ENCODE data around the gene TTC13. TPM values are rescaled to one million over a fixed set of nuclear protein-coding genes. Genes with fewer than 3 reads are reported as not detected.

The TTC13 gene
- total RNA-seq, 1 donor from 2014 or later = 20.6 TPM

DNA sequence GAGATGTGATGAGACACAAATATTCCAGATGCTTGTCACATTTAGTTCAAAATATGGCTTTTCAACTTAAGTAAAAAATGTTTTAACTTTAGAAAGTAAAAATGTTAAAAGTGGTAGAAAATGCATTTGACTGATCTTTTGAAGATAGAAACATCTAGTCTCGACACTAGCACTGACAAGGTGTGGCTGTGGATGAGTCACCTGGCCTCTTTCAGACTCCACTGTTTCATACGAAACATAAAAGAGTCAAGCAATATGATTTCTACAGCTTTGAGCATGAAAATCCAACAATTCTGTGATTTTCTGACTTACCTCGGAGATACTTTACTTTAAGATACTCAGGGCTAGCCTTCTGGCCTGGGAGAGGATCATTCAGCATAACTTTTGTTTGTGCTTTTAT, 47.7 kb downstream of the TTC13 start:
- TF ChIP-seq, protein P1, sequence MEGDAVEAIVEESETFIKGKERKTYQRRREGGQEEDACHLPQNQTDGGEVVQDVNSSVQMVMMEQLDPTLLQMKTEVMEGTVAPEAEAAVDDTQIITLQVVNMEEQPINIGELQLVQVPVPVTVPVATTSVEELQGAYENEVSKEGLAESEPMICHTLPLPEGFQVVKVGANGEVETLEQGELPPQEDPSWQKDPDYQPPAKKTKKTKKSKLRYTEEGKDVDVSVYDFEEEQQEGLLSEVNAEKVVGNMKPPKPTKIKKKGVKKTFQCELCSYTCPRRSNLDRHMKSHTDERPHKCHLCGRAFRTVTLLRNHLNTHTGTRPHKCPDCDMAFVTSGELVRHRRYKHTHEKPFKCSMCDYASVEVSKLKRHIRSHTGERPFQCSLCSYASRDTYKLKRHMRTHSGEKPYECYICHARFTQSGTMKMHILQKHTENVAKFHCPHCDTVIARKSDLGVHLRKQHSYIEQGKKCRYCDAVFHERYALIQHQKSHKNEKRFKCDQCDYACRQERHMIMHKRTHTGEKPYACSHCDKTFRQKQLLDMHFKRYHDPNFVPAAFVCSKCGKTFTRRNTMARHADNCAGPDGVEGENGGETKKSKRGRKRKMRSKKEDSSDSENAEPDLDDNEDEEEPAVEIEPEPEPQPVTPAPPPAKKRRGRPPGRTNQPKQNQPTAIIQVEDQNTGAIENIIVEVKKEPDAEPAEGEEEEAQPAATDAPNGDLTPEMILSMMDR (conservative IDR thresholded peaks at IDR 0.05) = no peak
- no peak overlapping the region for H3K4me3 Mint-ChIP-seq
- H3K9me3 Mint-ChIP-seq = no peaks in the 10 kb centered on the region
- no peaks in the 10 kb centered on the region for H3K27me3 Mint-ChIP-seq
- peaks cover 31% of the 10 kb centered on the region for H3K36me3 Mint-ChIP-seq
- no peak for DNase-seq (ENCODE audit: extremely low spot score, unreplicated experiment)
- H3K27ac Mint-ChIP-seq = peak overlapping the region; percentile 64
- H3K4me1 Mint-ChIP-seq (ENCODE audit: unreplicated experiment) = no peaks in the 10 kb centered on the region

DNA sequence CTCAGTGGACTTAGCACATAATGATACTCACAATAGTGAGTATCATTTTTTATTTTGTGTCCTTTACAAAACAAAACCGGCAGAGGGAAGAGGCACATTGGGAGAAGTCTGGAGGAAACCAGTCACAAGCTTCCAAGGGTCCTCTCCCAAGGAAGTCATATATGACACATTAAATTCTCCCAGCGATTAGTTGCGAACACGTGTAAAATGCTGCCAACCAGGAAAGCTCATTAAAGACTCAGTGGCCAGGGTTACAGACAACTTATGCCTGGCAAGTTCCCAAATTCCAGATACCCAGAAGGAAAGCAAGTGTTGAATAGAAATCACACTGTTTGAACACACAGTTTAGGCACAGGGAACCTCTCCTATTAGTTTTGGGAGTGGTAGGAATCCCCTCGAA, 52.5 kb downstream of the TTC13 start:
- Mint-ChIP-seq H3K36me3 (peaks cover 36% of the 10 kb centered on the region), H3K4me3 (no peak overlapping the region), H3K27me3 (no peaks in the 10 kb centered on the region), H3K4me1 (ENCODE audit: unreplicated experiment) (no peaks in the 10 kb centered on the region), H3K27ac (no peak overlapping the region), H3K9me3 (no peaks in the 10 kb centered on the region)
- TF ChIP-seq, protein P1 (conservative IDR thresholded peaks at IDR 0.05) = no peak
- DNase-seq (ENCODE audit: extremely low spot score, unreplicated experiment) = no peak

DNA sequence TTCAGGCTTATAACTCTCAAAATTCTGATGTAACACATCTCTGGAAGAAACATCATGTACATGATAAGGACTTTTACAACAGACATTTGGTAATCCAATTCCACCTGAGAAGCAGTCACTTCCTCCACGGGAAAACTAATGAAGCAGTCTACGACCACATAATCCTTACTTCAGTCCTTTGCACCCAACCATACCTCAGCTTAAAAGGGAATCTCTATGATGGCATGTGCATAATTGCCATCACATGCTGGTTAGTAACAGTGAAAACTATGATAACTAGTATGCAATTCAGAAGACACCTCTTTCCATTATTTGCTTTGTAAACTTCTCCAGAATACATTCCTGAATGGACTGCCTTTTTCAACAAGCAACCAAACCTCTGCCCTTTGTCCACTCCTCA, 53.1 kb downstream of the TTC13 start:
- Mint-ChIP-seq H3K4me1 (ENCODE audit: unreplicated experiment) (no peaks in the 10 kb centered on the region), H3K4me3 (no peak overlapping the region), H3K36me3 (peaks cover 39% of the 10 kb centered on the region), H3K27ac (no peak overlapping the region), H3K9me3 (no peaks in the 10 kb centered on the region), H3K27me3 (no peaks in the 10 kb centered on the region)
- no peak for DNase-seq (ENCODE audit: extremely low spot score, unreplicated experiment)
- TF ChIP-seq, protein P1 (conservative IDR thresholded peaks at IDR 0.05) = no peak

DNA sequence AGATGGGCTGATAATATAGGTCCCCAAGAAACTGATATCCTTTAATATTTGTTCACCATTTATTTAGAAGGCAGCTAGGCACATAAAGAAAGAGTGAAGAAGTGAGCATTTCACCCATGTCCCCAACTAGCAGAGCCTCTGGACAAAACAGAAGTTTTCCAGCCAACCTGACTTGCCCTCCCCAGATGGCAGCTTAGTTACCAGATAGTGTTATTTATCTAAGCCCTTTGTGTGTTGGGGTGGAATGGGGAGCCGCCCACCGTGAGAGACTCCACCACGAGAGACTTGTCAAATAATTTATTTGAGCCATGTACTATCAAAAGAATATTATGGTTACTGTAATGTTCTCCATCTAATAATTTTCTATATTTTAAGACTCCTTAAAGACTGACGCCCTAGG, 55.5 kb downstream of the TTC13 start:
- DNase-seq (ENCODE audit: extremely low spot score, unreplicated experiment) = no peak
- no peak overlapping the region for H3K27ac Mint-ChIP-seq
- TF ChIP-seq, protein P1 (conservative IDR thresholded peaks at IDR 0.05) = no peak
- no peaks in the 10 kb centered on the region for H3K9me3 Mint-ChIP-seq
- no peak overlapping the region for H3K4me3 Mint-ChIP-seq
- H3K27me3 Mint-ChIP-seq = no peaks in the 10 kb centered on the region
- H3K36me3 Mint-ChIP-seq = peaks cover 47% of the 10 kb centered on the region
- H3K4me1 Mint-ChIP-seq (ENCODE audit: unreplicated experiment) = peaks cover 11% of the 10 kb centered on the region

DNA sequence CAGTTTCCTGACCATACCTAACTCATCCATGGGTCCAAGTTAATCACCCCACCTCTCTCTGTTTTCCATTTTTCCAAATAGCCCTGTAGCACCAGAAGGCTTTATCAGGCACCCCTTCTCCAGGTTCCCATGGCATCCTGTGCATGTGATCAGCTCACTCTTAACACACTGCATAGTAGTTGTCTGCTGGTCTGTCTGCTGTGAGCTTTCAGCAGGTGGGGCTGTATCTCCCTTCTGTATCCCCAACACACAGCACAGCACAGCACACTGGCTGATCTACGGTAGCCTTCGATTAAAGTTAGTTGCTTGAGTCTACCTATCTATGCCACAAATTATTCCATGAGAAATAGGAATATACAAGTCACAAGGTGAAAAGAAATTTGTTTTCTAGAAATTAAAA, 56.0 kb downstream of the TTC13 start:
- peaks cover 11% of the 10 kb centered on the region for H3K4me1 Mint-ChIP-seq (ENCODE audit: unreplicated experiment)
- no peak overlapping the region for H3K27ac Mint-ChIP-seq
- no peak for DNase-seq (ENCODE audit: extremely low spot score, unreplicated experiment)
- no peaks in the 10 kb centered on the region for H3K9me3 Mint-ChIP-seq
- no peak overlapping the region for H3K4me3 Mint-ChIP-seq
- H3K27me3 Mint-ChIP-seq = no peaks in the 10 kb centered on the region
- H3K36me3 Mint-ChIP-seq = peaks cover 44% of the 10 kb centered on the region
- TF ChIP-seq, protein P1 (conservative IDR thresholded peaks at IDR 0.05) = no peak

DNA sequence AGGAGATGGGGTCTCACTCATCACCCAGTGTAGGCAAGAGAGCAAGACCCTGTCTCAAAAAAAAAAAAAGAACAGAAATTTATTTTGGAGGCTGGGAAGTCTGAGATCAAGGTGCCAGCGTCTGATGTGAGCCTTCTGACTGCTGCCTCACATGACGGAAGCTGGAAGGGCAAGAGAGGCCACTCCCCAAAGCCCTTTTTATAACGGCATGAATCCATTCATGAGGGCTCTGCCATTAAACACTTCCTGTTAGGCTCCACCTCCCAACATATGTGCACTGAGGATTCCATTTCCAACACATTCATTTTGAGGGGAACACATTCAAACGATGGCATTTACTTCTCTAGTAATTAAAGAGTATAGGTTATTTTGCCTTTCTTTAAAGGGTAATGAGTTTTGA, 59.5 kb downstream of the TTC13 start:
- no peak for DNase-seq (ENCODE audit: extremely low spot score, unreplicated experiment)
- H3K4me1 Mint-ChIP-seq (ENCODE audit: unreplicated experiment) = peaks cover 11% of the 10 kb centered on the region
- peaks cover 34% of the 10 kb centered on the region for H3K36me3 Mint-ChIP-seq
- TF ChIP-seq, protein P1 (conservative IDR thresholded peaks at IDR 0.05) = no peak
- no peaks in the 10 kb centered on the region for H3K27me3 Mint-ChIP-seq
- no peaks in the 10 kb centered on the region for H3K9me3 Mint-ChIP-seq
- no peak overlapping the region for H3K4me3 Mint-ChIP-seq
- no peak overlapping the region for H3K27ac Mint-ChIP-seq
